ENCODE data around the gene NSMCE4A. TPM values are rescaled to one million over a fixed set of nuclear protein-coding genes. Genes with fewer than 3 reads are reported as not detected.
"Not testable (repeated sequence)": the region's sequence is repeated elsewhere in the genome, so short reads cannot be mapped to it uniquely, and the experiment has no call there.

Gene NSMCE4A
- polyA plus RNA-seq, 4 donors: 55.8 to 79.2 (median 63.8) TPM

- H3K4me1 ChIP-seq (ENCODE audit: control insufficient read depth in 3 of 3, insufficient read depth in 2 of 3, low read depth in 1 of 3, low read length in 2 of 3): peaks cover 0 to 18% (median 5%) of the 10 kb centered on the region in 3 donors
- FAIRE-seq (no peak), DNase-seq (peak; percentile 60 to 78)
- peaks cover 0 to 4% (median 2%) of the 10 kb centered on the region in 3 donors for H3K36me3 ChIP-seq (ENCODE audit: control insufficient read depth in 3 of 3, insufficient read depth in 2 of 3, low read depth in 1 of 3, low read length in 3 of 3)
- H3K27me3 ChIP-seq (ENCODE audit: control insufficient read depth in 3 of 3, insufficient read depth in 3 of 3, low read length in 3 of 3): no peaks in the 10 kb centered on the region
- H3K27ac ChIP-seq (ENCODE audit: low read depth in 1 of 3, low read length in 2 of 3): peak overlapping the region; percentile 91 to 95 (median 92)
- WGBS, 3 donors: 0 to 1% (median 0%) methylated on average over 41 to 48 of the region's 48 CpGs
- no peaks in the 10 kb centered on the region for H3K9me3 ChIP-seq (ENCODE audit: control insufficient read depth in 2 of 2, insufficient read depth in 1 of 2, low read depth in 1 of 2, low read length in 1 of 2)
- peak overlapping the region; percentile 60 to 99 (median 98) for H3K4me3 ChIP-seq (ENCODE audit: low read depth in 1 of 3, low read length in 3 of 3)
These were observed 47.6 kb downstream of the NSMCE4A start for GRCh38 chr10:121927318-121927840.

- no peak for FAIRE-seq
- H3K9me3 ChIP-seq (ENCODE audit: control insufficient read depth in 2 of 2, insufficient read depth in 1 of 2, low read depth in 1 of 2, low read length in 1 of 2): no peaks in the 10 kb centered on the region
- peaks cover 0 to 17% (median 5%) of the 10 kb centered on the region in 3 donors for H3K4me1 ChIP-seq (ENCODE audit: control insufficient read depth in 3 of 3, insufficient read depth in 2 of 3, low read depth in 1 of 3, low read length in 2 of 3)
- peak overlapping the region; percentile 60 to 99 (median 98) for H3K4me3 ChIP-seq (ENCODE audit: low read depth in 1 of 3, low read length in 3 of 3)
- no peaks in the 10 kb centered on the region for H3K27me3 ChIP-seq (ENCODE audit: control insufficient read depth in 3 of 3, insufficient read depth in 3 of 3, low read length in 3 of 3)
- H3K36me3 ChIP-seq (ENCODE audit: control insufficient read depth in 3 of 3, insufficient read depth in 2 of 3, low read depth in 1 of 3, low read length in 3 of 3): peaks cover 0 to 4% (median 3%) of the 10 kb centered on the region in 3 donors
- WGBS, 3 donors: 1 to 3% (median 2%) methylated on average over 20 of the region's 20 CpGs
- H3K27ac ChIP-seq (ENCODE audit: low read depth in 1 of 3, low read length in 2 of 3): peak overlapping the region; percentile 14 to 95 (median 92)
- peak; percentile 12 to 56 for DNase-seq
These were observed 48.2 kb downstream of the NSMCE4A start for GRCh38 chr10:121926671-121927317.

GRCh38 chr10:121926157-121926556 lies 48.9 kb downstream of the NSMCE4A start:
- FAIRE-seq: no peak
- Histone ChIP-seq H3K36me3 (ENCODE audit: control insufficient read depth in 3 of 3, insufficient read depth in 2 of 3, low read depth in 1 of 3, low read length in 3 of 3) (peaks cover 0 to 9% (median 3%) of the 10 kb centered on the region in 3 donors), H3K9me3 (ENCODE audit: control insufficient read depth in 2 of 2, insufficient read depth in 1 of 2, low read depth in 1 of 2, low read length in 1 of 2) (no peaks in the 10 kb centered on the region), H3K27me3 (ENCODE audit: control insufficient read depth in 3 of 3, insufficient read depth in 3 of 3, low read length in 3 of 3) (no peaks in the 10 kb centered on the region), H3K4me3 (ENCODE audit: low read depth in 1 of 3, low read length in 3 of 3) (no peak overlapping the region), H3K4me1 (ENCODE audit: control insufficient read depth in 3 of 3, insufficient read depth in 2 of 3, low read depth in 1 of 3, low read length in 2 of 3) (peaks cover 0 to 17% (median 5%) of the 10 kb centered on the region in 3 donors), H3K27ac (ENCODE audit: low read depth in 1 of 3, low read length in 2 of 3) (peak overlapping the region in 1 of 3 donors; percentile 92)
- peak in 1 of 2 donors; percentile 11 for DNase-seq
- WGBS, 3 donors: 84% methylated on average over 4 of the region's 4 CpGs

GRCh38 chr10:121921238-121921931 lies 53.6 kb downstream of the NSMCE4A start:
- H3K36me3 ChIP-seq (ENCODE audit: control insufficient read depth in 3 of 3, insufficient read depth in 2 of 3, low read depth in 1 of 3, low read length in 3 of 3): peaks cover 0 to 35% (median 10%) of the 10 kb centered on the region in 3 donors
- WGBS, 3 donors: 78 to 88% (median 83%) methylated on average over 10 of the region's 10 CpGs

GRCh38 chr10:121919666-121920065 lies 55.4 kb downstream of the NSMCE4A start:
- no peak overlapping the region for H3K27ac ChIP-seq (ENCODE audit: low read depth in 1 of 3, low read length in 2 of 3)
- DNase-seq: no peak
- H3K36me3 ChIP-seq (ENCODE audit: control insufficient read depth in 3 of 3, insufficient read depth in 2 of 3, low read depth in 1 of 3, low read length in 3 of 3): peaks cover 2 to 38% (median 10%) of the 10 kb centered on the region in 3 donors
- FAIRE-seq: no peak
- 88 to 94% (median 92%) methylated on average over 10 of the region's 10 CpGs for WGBS, 3 donors
- no peaks in the 10 kb centered on the region for H3K4me1 ChIP-seq (ENCODE audit: control insufficient read depth in 3 of 3, insufficient read depth in 2 of 3, low read depth in 1 of 3, low read length in 2 of 3)
- no peak overlapping the region for H3K4me3 ChIP-seq (ENCODE audit: low read depth in 1 of 3, low read length in 3 of 3)
- no peaks in the 10 kb centered on the region for H3K9me3 ChIP-seq (ENCODE audit: control insufficient read depth in 2 of 2, insufficient read depth in 1 of 2, low read depth in 1 of 2, low read length in 1 of 2)
- no peaks in the 10 kb centered on the region for H3K27me3 ChIP-seq (ENCODE audit: control insufficient read depth in 3 of 3, insufficient read depth in 3 of 3, low read length in 3 of 3)

More at GRCh38 chr10:121921238-121921931, 53.6 kb downstream of the NSMCE4A start:
- Histone ChIP-seq H3K4me1 (ENCODE audit: control insufficient read depth in 3 of 3, insufficient read depth in 2 of 3, low read depth in 1 of 3, low read length in 2 of 3) (no peaks in the 10 kb centered on the region), H3K27ac (ENCODE audit: low read depth in 1 of 3, low read length in 2 of 3) (no peak overlapping the region), H3K27me3 (ENCODE audit: control insufficient read depth in 3 of 3, insufficient read depth in 3 of 3, low read length in 3 of 3) (no peaks in the 10 kb centered on the region), H3K9me3 (ENCODE audit: control insufficient read depth in 2 of 2, insufficient read depth in 1 of 2, low read depth in 1 of 2, low read length in 1 of 2) (no peaks in the 10 kb centered on the region), H3K4me3 (ENCODE audit: low read depth in 1 of 3, low read length in 3 of 3) (no peak overlapping the region)
- DNase-seq: no peak
- FAIRE-seq: no peak

- FAIRE-seq; DNase-seq; H3K9me3 ChIP-seq (ENCODE audit: control insufficient read depth in 2 of 2, insufficient read depth in 1 of 2, low read depth in 1 of 2, low read length in 1 of 2); H3K4me3 ChIP-seq (ENCODE audit: low read depth in 1 of 3, low read length in 3 of 3); H3K27me3 ChIP-seq (ENCODE audit: control insufficient read depth in 3 of 3, insufficient read depth in 3 of 3, low read length in 3 of 3); H3K27ac ChIP-seq (ENCODE audit: low read depth in 1 of 3, low read length in 2 of 3); H3K4me1 ChIP-seq (ENCODE audit: control insufficient read depth in 3 of 3, insufficient read depth in 2 of 3, low read depth in 1 of 3, low read length in 2 of 3): not testable (repeated sequence)
- H3K36me3 ChIP-seq (ENCODE audit: control insufficient read depth in 3 of 3, insufficient read depth in 2 of 3, low read depth in 1 of 3, low read length in 3 of 3): peaks cover 2 to 44% (median 10%) of the 10 kb centered on the region in 3 donors
- WGBS, 3 donors: 95 to 98% (median 95%) methylated on average over 7 of the region's 7 CpGs
These were observed 56.2 kb downstream of the NSMCE4A start for GRCh38 chr10:121918800-121919199.

- Histone ChIP-seq H3K27me3 (ENCODE audit: control insufficient read depth in 3 of 3, insufficient read depth in 3 of 3, low read length in 3 of 3) (no peaks in the 10 kb centered on the region), H3K9me3 (ENCODE audit: control insufficient read depth in 2 of 2, insufficient read depth in 1 of 2, low read depth in 1 of 2, low read length in 1 of 2) (no peaks in the 10 kb centered on the region), H3K36me3 (ENCODE audit: control insufficient read depth in 3 of 3, insufficient read depth in 2 of 3, low read depth in 1 of 3, low read length in 3 of 3) (peaks cover 2 to 46% (median 13%) of the 10 kb centered on the region in 3 donors), H3K4me1 (ENCODE audit: control insufficient read depth in 3 of 3, insufficient read depth in 2 of 3, low read depth in 1 of 3, low read length in 2 of 3) (no peaks in the 10 kb centered on the region), H3K4me3 (ENCODE audit: low read depth in 1 of 3, low read length in 3 of 3) (no peak overlapping the region), H3K27ac (ENCODE audit: low read depth in 1 of 3, low read length in 2 of 3) (no peak overlapping the region)
- FAIRE-seq (no peak), DNase-seq (no peak)
- 83 to 94% (median 87%) methylated on average over 6 of the region's 6 CpGs for WGBS, 3 donors
These were observed 60.4 kb downstream of the NSMCE4A start for GRCh38 chr10:121914661-121915060.

GRCh38 chr10:121911421-121911697 lies 63.7 kb downstream of the NSMCE4A start:
- Histone ChIP-seq H3K27me3 (ENCODE audit: control insufficient read depth in 3 of 3, insufficient read depth in 3 of 3, low read length in 3 of 3) (no peaks in the 10 kb centered on the region), H3K4me1 (ENCODE audit: control insufficient read depth in 3 of 3, insufficient read depth in 2 of 3, low read depth in 1 of 3, low read length in 2 of 3) (no peaks in the 10 kb centered on the region), H3K27ac (ENCODE audit: low read depth in 1 of 3, low read length in 2 of 3) (no peak overlapping the region), H3K4me3 (ENCODE audit: low read depth in 1 of 3, low read length in 3 of 3) (no peak overlapping the region), H3K9me3 (ENCODE audit: control insufficient read depth in 2 of 2, insufficient read depth in 1 of 2, low read depth in 1 of 2, low read length in 1 of 2) (no peaks in the 10 kb centered on the region), H3K36me3 (ENCODE audit: control insufficient read depth in 3 of 3, insufficient read depth in 2 of 3, low read depth in 1 of 3, low read length in 3 of 3) (peaks cover 6 to 51% (median 14%) of the 10 kb centered on the region in 3 donors)
- 87 to 93% (median 89%) methylated on average over 2 of the region's 2 CpGs for WGBS, 3 donors
- no peak for DNase-seq
- FAIRE-seq: no peak
